ENCODE results near the gene ELFN2.

DNA sequence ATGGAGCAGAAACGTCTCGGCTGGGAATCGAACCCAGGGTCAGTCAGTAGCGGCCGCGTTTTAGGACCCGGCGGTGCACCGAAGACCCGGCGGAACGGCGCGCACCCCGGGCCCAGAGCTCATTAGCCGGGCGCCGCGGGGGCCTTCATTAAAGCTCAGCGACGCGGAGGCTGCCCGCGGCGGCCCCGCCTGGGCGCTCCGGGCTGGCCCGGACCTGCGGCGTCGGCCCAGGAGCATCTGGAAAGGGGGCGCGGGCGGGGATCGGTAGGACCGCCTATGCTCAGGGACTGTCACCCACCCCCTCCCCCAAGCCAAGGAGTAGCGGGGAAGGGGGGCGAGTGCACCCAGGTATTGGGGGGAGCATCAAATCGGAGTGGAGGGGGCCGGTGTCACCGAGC lies 92.8 kb downstream of the ELFN2 start:
- TF ChIP-seq, protein P1, sequence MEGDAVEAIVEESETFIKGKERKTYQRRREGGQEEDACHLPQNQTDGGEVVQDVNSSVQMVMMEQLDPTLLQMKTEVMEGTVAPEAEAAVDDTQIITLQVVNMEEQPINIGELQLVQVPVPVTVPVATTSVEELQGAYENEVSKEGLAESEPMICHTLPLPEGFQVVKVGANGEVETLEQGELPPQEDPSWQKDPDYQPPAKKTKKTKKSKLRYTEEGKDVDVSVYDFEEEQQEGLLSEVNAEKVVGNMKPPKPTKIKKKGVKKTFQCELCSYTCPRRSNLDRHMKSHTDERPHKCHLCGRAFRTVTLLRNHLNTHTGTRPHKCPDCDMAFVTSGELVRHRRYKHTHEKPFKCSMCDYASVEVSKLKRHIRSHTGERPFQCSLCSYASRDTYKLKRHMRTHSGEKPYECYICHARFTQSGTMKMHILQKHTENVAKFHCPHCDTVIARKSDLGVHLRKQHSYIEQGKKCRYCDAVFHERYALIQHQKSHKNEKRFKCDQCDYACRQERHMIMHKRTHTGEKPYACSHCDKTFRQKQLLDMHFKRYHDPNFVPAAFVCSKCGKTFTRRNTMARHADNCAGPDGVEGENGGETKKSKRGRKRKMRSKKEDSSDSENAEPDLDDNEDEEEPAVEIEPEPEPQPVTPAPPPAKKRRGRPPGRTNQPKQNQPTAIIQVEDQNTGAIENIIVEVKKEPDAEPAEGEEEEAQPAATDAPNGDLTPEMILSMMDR (IDR thresholded peaks at IDR 0.05): no peak
- TF ChIP-seq EZH2 (IDR thresholded peaks at IDR 0.05) (peak; percentile 50), EZH2phosphoT487 (IDR thresholded peaks at IDR 0.05) (no peak)

Data from neural progenitor cell (in vitro differentiated cells).